H1 (cell line): Measurements from ENCODE around the gene BPIFB6. TPM values are rescaled to one million over a fixed set of nuclear protein-coding genes. Genes with fewer than 3 reads are reported as not detected.

ENCODE experiments used
- CTCF ChIA-PET: fragments of 300-600 bp; sonication (Branson Sonifier 250); formaldehyde crosslinking; loops from one replicate; lab custom pipeline; 2021; ENCODE audit not compliant: partially characterized antibody; lab: Charles Lee
- POLR2A ChIA-PET: fragments of 300-600 bp; sonication (Branson Sonifier 250); formaldehyde crosslinking; loops from one replicate; lab custom pipeline; 2021; ENCODE audit warnings: inconsistent platforms; ENCODE audit not compliant: partially characterized antibody; lab: Charles Lee
- DNase-seq, 2 experiments: peaks; one replicate each; pipeline versions ENCODE4 v3.0.0 to v3.0.0-alpha.2; 2010 to 2022; ENCODE audit warnings: low spot score in 2 of 2, low read depth in 1 of 2, mixed read lengths in 1 of 2
- FAIRE-seq: peaks from 2 replicates; lab custom pipeline; 2011; peaks lifted over from hg19 to GRCh38; lab: Jason Lieb, UNC
- H2AFZ ChIP-seq: 2 replicates; pipeline ENCODE4 v1.8.1; 2012; ENCODE audit warnings: low read length, inconsistent platforms
- H2AK5ac ChIP-seq: 2 replicates; pipeline ENCODE4 v1.6.1; 2013; ENCODE audit warnings: low read depth, low read length
- H2BK120ac ChIP-seq: replicated peaks from 2 replicates; pipeline ENCODE3; 2013; ENCODE audit warnings: low read depth, low read length, inconsistent platforms
- H2BK12ac ChIP-seq: 2 replicates; pipeline ENCODE4 v1.6.1; 2013; ENCODE audit warnings: low read depth, low read length
- H2BK15ac ChIP-seq: 2 replicates; pipeline ENCODE4 v1.6.1; 2013; ENCODE audit warnings: low read length
- H2BK20ac ChIP-seq: 2 replicates; pipeline ENCODE4 v1.6.1; 2013; ENCODE audit warnings: low read length
- H2BK5ac ChIP-seq: 2 replicates; pipeline ENCODE4 v1.6.1; 2013; ENCODE audit warnings: low read depth, low read length
- H3K14ac ChIP-seq: 2 replicates; pipeline ENCODE4 v1.6.1; 2013; ENCODE audit warnings: inconsistent platforms; ENCODE audit not compliant: insufficient read length
- H3K18ac ChIP-seq: 2 replicates; pipeline ENCODE4 v1.6.1; 2013; ENCODE audit warnings: low read length; ENCODE audit errors: extremely low read depth
- H3K23ac ChIP-seq: 2 replicates; pipeline ENCODE4 v1.6.1; 2013; ENCODE audit warnings: inconsistent platforms; ENCODE audit not compliant: insufficient read length
- H3K23me2 ChIP-seq: 2 replicates; pipeline ENCODE4 v1.6.1; 2013; ENCODE audit warnings: low read depth, low read length
- H3K27ac ChIP-seq: 2 replicates; pipeline ENCODE4 v1.6.1; 2011; ENCODE audit warnings: low read depth, low read length, inconsistent platforms
- H3K27me3 ChIP-seq, 4 experiments: replicated peaks in 1 of 4; 1 replicate in 1 of 4; 2 replicates in 3 of 4; pipeline versions ENCODE4 v1.6.1 to v1.8.1; 2011 to 2013; ENCODE audit warnings: low read length in 3 of 4, mild to moderate bottlenecking in 3 of 4, inconsistent platforms in 2 of 4, mixed read lengths in 2 of 4, moderate library complexity in 1 of 4; ENCODE audit not compliant: control insufficient read depth in 3 of 4, insufficient read depth in 3 of 4; ENCODE audit errors: extremely low read depth in 1 of 4
- H3K36me3 ChIP-seq, 4 experiments: 2 replicates each; pipeline versions ENCODE4 v1.6.1 to v1.8.1; 2011 to 2013; ENCODE audit warnings: mild to moderate bottlenecking in 4 of 4, low read length in 3 of 4, moderate library complexity in 2 of 4, control low read depth in 1 of 4, inconsistent platforms in 1 of 4; ENCODE audit not compliant: insufficient read depth in 4 of 4, control insufficient read depth in 2 of 4
- H3K4ac ChIP-seq: replicated peaks from 2 replicates; pipeline ENCODE3; 2013; ENCODE audit warnings: low read length, low read depth, mixed read lengths, inconsistent platforms; ENCODE audit not compliant: insufficient read length
- H3K4me1 ChIP-seq, 4 experiments: replicated peaks in 1 of 4; 1 replicate in 1 of 4; 2 replicates in 3 of 4; pipeline versions ENCODE4 v1.6.1 to v1.8.1; 2011 to 2013; ENCODE audit warnings: low read length in 3 of 4, inconsistent platforms in 2 of 4, mixed read lengths in 1 of 4; ENCODE audit not compliant: insufficient read depth in 4 of 4, control insufficient read depth in 3 of 4
- H3K4me2 ChIP-seq, 2 experiments: 2 replicates each; pipeline versions ENCODE4 v1.6.1 to v1.8.1; 2011 to 2013; ENCODE audit warnings: low read depth in 2 of 2, low read length in 2 of 2, control low read depth in 1 of 2, inconsistent platforms in 1 of 2, mild to moderate bottlenecking in 1 of 2; ENCODE audit not compliant: insufficient read depth in 1 of 2
- H3K4me3 ChIP-seq, 4 experiments: fragments of 200-600, 300-600 bp in 1 of 4; sonication (generic), shearing (Covaris generic), sonication (Bioruptor Twin) in 1 of 4; 2 replicates each; pipeline versions ENCODE4 v1.5.1 to v1.8.1; 2011 to 2016; ENCODE audit warnings: low read length in 4 of 4, low read depth in 3 of 4, control low read depth in 2 of 4, inconsistent platforms in 2 of 4, mild to moderate bottlenecking in 2 of 4, mixed read lengths in 1 of 4, moderate library complexity in 1 of 4; ENCODE audit not compliant: insufficient read depth in 2 of 4; ENCODE audit errors: extremely low read depth in 1 of 4
- H3K56ac ChIP-seq: replicated peaks from 2 replicates; pipeline ENCODE3; 2013; ENCODE audit warnings: low read depth, mild to moderate bottlenecking, mixed read lengths, low read length, inconsistent platforms; ENCODE audit not compliant: insufficient read length
- H3K79me1 ChIP-seq: 2 replicates; pipeline ENCODE4 v1.6.1; 2013; ENCODE audit warnings: low read depth, low read length, control low read depth
- H3K79me2 ChIP-seq, 2 experiments: 2 replicates each; pipeline versions ENCODE4 v1.6.1 to v1.8.1; 2012 to 2013; ENCODE audit warnings: low read length in 2 of 2, mild to moderate bottlenecking in 2 of 2, inconsistent platforms in 1 of 2; ENCODE audit not compliant: insufficient read depth in 2 of 2, control insufficient read depth in 1 of 2
- H3K9ac ChIP-seq, 4 experiments: replicated peaks in 1 of 4; 1 replicate in 1 of 4; 2 replicates in 3 of 4; pipeline versions ENCODE4 v1.6.1 to v1.8.1; 2011 to 2013; ENCODE audit warnings: low read depth in 3 of 4, low read length in 3 of 4, control low read depth in 2 of 4, mild to moderate bottlenecking in 2 of 4, moderate library complexity in 2 of 4, inconsistent platforms in 1 of 4; ENCODE audit errors: extremely low read depth in 1 of 4
- H3K9me3 ChIP-seq, 2 experiments: 2 replicates each; pipeline versions ENCODE4 v1.6.1 to v1.8.1; 2012 to 2013; ENCODE audit warnings: mild to moderate bottlenecking in 2 of 2, moderate library complexity in 2 of 2, control low read depth in 1 of 2, inconsistent platforms in 1 of 2, low read depth in 1 of 2, low read length in 1 of 2, mixed read lengths in 1 of 2; ENCODE audit not compliant: insufficient read depth in 2 of 2
- H4K20me1 ChIP-seq, 2 experiments: replicated peaks in 1 of 2; 2 replicates each; pipeline versions ENCODE3 to v1.8.1; 2011 to 2013; ENCODE audit warnings: inconsistent platforms in 2 of 2, low read length in 2 of 2, mild to moderate bottlenecking in 1 of 2; ENCODE audit not compliant: insufficient read depth in 2 of 2, control insufficient read depth in 1 of 2
- H4K5ac ChIP-seq: 2 replicates; pipeline ENCODE4 v1.6.1; 2013; ENCODE audit warnings: low read length, low read depth, mixed read lengths, inconsistent platforms; ENCODE audit not compliant: insufficient read length
- H4K8ac ChIP-seq: 2 replicates; pipeline ENCODE4 v1.8.0; 2013; ENCODE audit warnings: mild to moderate bottlenecking, moderate library complexity, low read length, inconsistent platforms; ENCODE audit not compliant: insufficient read depth; ENCODE audit errors: extremely low read depth
- H4K91ac ChIP-seq: replicated peaks from 2 replicates; pipeline ENCODE3; 2013; ENCODE audit warnings: low read length, mixed read lengths, inconsistent platforms; ENCODE audit not compliant: insufficient read length
- HDAC6 ChIP-seq: IDR thresholded peaks from one replicate; pipeline ENCODE4 v1.7.1; 2012; ENCODE audit warnings: low read depth, mild to moderate bottlenecking, inconsistent platforms, low read length, moderate library complexity
- KDM5A ChIP-seq: fragments of 200-600 bp; IDR thresholded peaks from 2 replicates; pipeline ENCODE4 v1.7.1; 2012; ENCODE audit warnings: mild to moderate bottlenecking, low read length, inconsistent platforms, mixed read lengths
- RBBP5 ChIP-seq: IDR thresholded peaks from 2 replicates; pipeline ENCODE4 v1.7.1; 2012; ENCODE audit warnings: low read depth, mild to moderate bottlenecking, inconsistent platforms, low read length, moderate library complexity, borderline replicate concordance
- SAP30 ChIP-seq: fragments of 300-600 bp; sonication (generic); IDR thresholded peaks from 2 replicates; pipeline ENCODE4 v1.7.1; 2012; ENCODE audit warnings: low read length, moderate library complexity, mild to moderate bottlenecking, inconsistent platforms; ENCODE audit not compliant: insufficient read depth, insufficient replicate concordance
- SIN3A ChIP-seq, 2 experiments: IDR thresholded peaks in 1 of 2; conservative IDR thresholded peaks in 1 of 2; 2 replicates each; pipeline ENCODE4 v1.6.1; 2011 to 2012; ENCODE audit warnings: low read length in 2 of 2, improper control_type of control experiment in 1 of 2, low read depth in 1 of 2, mild to moderate bottlenecking in 1 of 2
- SIRT6 ChIP-seq: IDR thresholded peaks from one replicate; pipeline ENCODE4 v1.7.1; 2012; ENCODE audit warnings: low read length, inconsistent platforms
- TEAD4 ChIP-seq: IDR thresholded peaks from 2 replicates; pipeline ENCODE4 v1.6.1; 2012; ENCODE audit warnings: low read depth, low read length, inconsistent platforms, mixed read lengths
- WGBS, 2 experiments: shearing (Covaris generic) in 1 of 2; methylation state at CpG; one replicate each; pipeline versions ENCODE4 v1.1.6 to v1.1.7; 2013 to 2015; ENCODE audit warnings: low lambda C conversion rate in 2 of 2, mixed read lengths in 2 of 2, inconsistent platforms in 1 of 2, low coverage in 1 of 2, missing lambda C conversion rate in 1 of 2; ENCODE audit not compliant: insufficient replicate concordance in 2 of 2, insufficient coverage in 1 of 2, insufficient read length in 1 of 2; ENCODE audit errors: extremely low coverage in 1 of 2, missing lambda C conversion rate in 1 of 2; 5-methylcytosine and 5-hydroxymethylcytosine counted together
- polyA plus RNA-seq, 7 experiments: library from polyadenylated mRNA; depleted of rRNA in 3 of 7; stranded (reverse) in 5 of 7; unstranded in 2 of 7; fragments of >200 nt in 5 of 7; fragments of 200-250 nt in 2 of 7; gene quantifications; 1 replicate in 5 of 7; 2 replicates in 1 of 7; 4 replicates in 1 of 7; pipeline versions ENCODE4 v1.2.1 to v1.2.3, GENCODE V29; 2011 to 2013; ENCODE audit warnings: missing spikeins in 2 of 7, mixed read lengths in 2 of 7
- total RNA-seq: library from RNA; stranded (reverse); fragmentation: NEBNext Ultra II Directional; extraction: Animal tissue kit (Norgen Biotek cat#: 25700); gene quantifications from 2 replicates; pipeline ENCODE4 v1.2.1, GENCODE V29; 2021
- TF ChIP-seq, protein P1 (sequence below): IDR thresholded peaks from 2 replicates; pipeline ENCODE4 v1.6.1; 2012; ENCODE audit warnings: inconsistent platforms
- TF ChIP-seq, protein P2 (sequence below): IDR thresholded peaks from 2 replicates; pipeline ENCODE4 v1.6.1; 2011; ENCODE audit warnings: low read depth, mild to moderate bottlenecking, low read length; ENCODE audit not compliant: insufficient read depth

Gene BPIFB6
- total and polyA plus RNA-seq, 2 of the 8 experiments (the other 6 are each of a cell fraction or from before 2014, with no cell fraction given), result not detected

DNA sequence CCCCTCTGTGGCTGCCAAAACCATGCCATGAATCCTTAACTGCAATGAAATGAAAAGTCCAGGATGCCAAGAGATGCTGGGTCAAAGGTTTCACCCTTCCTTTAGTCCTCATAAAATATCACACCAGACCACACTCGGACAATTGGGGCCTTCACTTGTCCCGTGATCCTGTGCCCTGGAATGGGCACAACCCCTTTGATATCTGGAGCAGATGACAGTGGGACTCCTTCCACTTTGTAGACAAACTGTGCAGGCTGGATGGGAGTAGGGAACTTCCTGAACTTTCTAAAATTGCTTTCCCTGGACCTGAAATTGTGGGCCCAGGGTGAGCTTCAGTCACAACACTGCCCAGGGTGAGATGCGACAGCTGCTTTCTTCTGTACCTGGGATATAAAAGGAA is 9.6 kb upstream of the BPIFB6 start:
- Histone ChIP-seq H3K18ac (no peak overlapping the region), H3K27ac (no peak overlapping the region), H3K4ac (no peak overlapping the region), H3K79me2 (no peaks in the 10 kb centered on the region), H3K4me1 (no peaks in the 10 kb centered on the region), H4K91ac (no peak overlapping the region), H3K79me1 (no peaks in the 10 kb centered on the region), H3K23ac (no peak overlapping the region), H3K4me2 (no peak overlapping the region), H2BK5ac (no peak overlapping the region), H3K9me3 (no peaks in the 10 kb centered on the region), H2BK12ac (no peak overlapping the region)
- no peak for DNase-seq
- POLR2A ChIA-PET, result no interaction called here
- TF ChIP-seq SAP30 (no peak), TEAD4 (no peak), KDM5A (no peak), RBBP5 (no peak), SIN3A (conservative IDR thresholded peaks at IDR 0.05 in 1 of 2, IDR thresholded peaks at IDR 0.05 in 1 of 2; ENCODE audit: low read depth in 1 of 2, low read length in 2 of 2) (no peak), SIRT6 (no peak), HDAC6 (no peak)
- TF ChIP-seq, protein P1, sequence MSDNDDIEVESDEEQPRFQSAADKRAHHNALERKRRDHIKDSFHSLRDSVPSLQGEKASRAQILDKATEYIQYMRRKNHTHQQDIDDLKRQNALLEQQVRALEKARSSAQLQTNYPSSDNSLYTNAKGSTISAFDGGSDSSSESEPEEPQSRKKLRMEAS, result no peak
- TF ChIP-seq, protein P2, sequence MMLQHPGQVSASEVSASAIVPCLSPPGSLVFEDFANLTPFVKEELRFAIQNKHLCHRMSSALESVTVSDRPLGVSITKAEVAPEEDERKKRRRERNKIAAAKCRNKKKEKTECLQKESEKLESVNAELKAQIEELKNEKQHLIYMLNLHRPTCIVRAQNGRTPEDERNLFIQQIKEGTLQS, result no peak
- TF ChIP-seq, all 59 proteins: peak for 0
- Histone ChIP-seq H2AK5ac (no peak overlapping the region), H3K4me3 (no peak overlapping the region), H2AFZ (no peak overlapping the region), H4K20me1 (peaks cover 2 to 3% of the 10 kb centered on the region in 2 experiments), H2BK120ac (no peak overlapping the region), H4K5ac (no peak overlapping the region), H2BK15ac (no peak overlapping the region), H4K8ac (no peak overlapping the region; the same call in 1 of the 2 replicates), H3K56ac (no peak overlapping the region), H3K14ac (no peak overlapping the region), H3K36me3 (no peaks in the 10 kb centered on the region), H3K27me3 (no peaks in the 10 kb centered on the region), H3K23me2 (peaks cover 8% of the 10 kb centered on the region; the same call in 1 of the 2 replicates), H2BK20ac (no peak overlapping the region), H3K9ac (no peak overlapping the region)
- FAIRE-seq, result no peak
- CTCF ChIA-PET, result interaction anchor here (1.2 to 11.8 kb wide), 3 partner anchors 8 to 26 kb away, joined by 3 to 86 read pairs (median 4); partner anchors contain the start of genes BPIFB2 and SUN5
- 96% methylated on average over 3 of the region's 3 CpGs; no CpG with 5 or more reads in 1 of the 2 experiments for WGBS, 2 experiments
